Subcutaneous abdominal adipose tissue (tissue), 5 donors: ENCODE measurements around the gene ZBED2.
"Not testable (repeated sequence)": the region's sequence is repeated elsewhere in the genome, so short reads cannot be mapped to it uniquely, and the experiment has no call there.

Experiments
- H3K27ac ChIP-seq: one replicate; pipeline ENCODE4 v1.7.0; 2013; ENCODE audit warnings: low read depth, mild to moderate bottlenecking, inconsistent platforms, low read length, moderate library complexity
- H3K27me3 ChIP-seq, 5 donors: one replicate each; pipeline ENCODE4 v1.7.0; 2013; ENCODE audit warnings: low read length in 5 of 5, inconsistent platforms in 1 of 5; ENCODE audit not compliant: control insufficient read depth in 5 of 5, insufficient read depth in 4 of 5
- H3K36me3 ChIP-seq, 5 donors: one replicate each; pipeline ENCODE4 v1.7.0; 2013; ENCODE audit warnings: low read length in 5 of 5; ENCODE audit not compliant: control insufficient read depth in 5 of 5, insufficient read depth in 5 of 5
- H3K4me1 ChIP-seq, 5 donors: one replicate each; pipeline ENCODE4 v1.7.0; 2013; ENCODE audit warnings: low read length in 5 of 5, mild to moderate bottlenecking in 3 of 5, moderate library complexity in 1 of 5; ENCODE audit not compliant: control insufficient read depth in 5 of 5, insufficient read depth in 5 of 5
- H3K4me3 ChIP-seq, 5 donors: one replicate each; pipeline ENCODE4 v1.7.0; 2013; ENCODE audit warnings: low read length in 5 of 5, low read depth in 1 of 5
- H3K9ac ChIP-seq, 5 donors: one replicate each; pipeline ENCODE4 v1.7.0; 2013; ENCODE audit warnings: low read length in 5 of 5, mild to moderate bottlenecking in 4 of 5, moderate library complexity in 3 of 5
- H3K9me3 ChIP-seq, 5 donors: one replicate each; pipeline ENCODE4 v1.7.0; 2013; ENCODE audit warnings: low read length in 5 of 5; ENCODE audit not compliant: control insufficient read depth in 5 of 5
- donor health status: healthy.
- donor health status: healthy.
- donor health status: healthy.
- donor health status: healthy.
- donor health status: healthy.

ZBED2 gene, protein sequence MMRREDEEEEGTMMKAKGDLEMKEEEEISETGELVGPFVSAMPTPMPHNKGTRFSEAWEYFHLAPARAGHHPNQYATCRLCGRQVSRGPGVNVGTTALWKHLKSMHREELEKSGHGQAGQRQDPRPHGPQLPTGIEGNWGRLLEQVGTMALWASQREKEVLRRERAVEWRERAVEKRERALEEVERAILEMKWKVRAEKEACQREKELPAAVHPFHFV

DNA sequence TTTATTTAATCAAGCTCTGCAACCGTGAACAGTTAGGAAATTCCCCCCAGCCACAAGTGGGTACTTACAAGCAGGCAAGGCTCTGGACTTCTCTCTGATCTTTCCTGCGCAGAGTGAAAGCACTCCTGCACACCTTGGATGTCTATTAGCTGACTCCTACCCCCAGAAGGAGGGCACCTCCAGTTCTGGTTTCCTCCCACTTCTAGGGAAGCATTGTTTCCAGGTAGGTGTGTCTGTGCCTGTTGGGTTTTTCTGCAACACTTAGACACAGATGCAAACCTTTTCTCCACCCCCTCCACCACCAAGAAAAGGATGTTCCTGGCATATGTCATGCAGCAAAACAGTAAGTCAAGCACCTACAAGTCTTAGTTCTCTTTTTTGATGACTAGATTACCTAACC lies at the start of gene ZBED2:
TSS of gene ZBED2 (minus strand) at position 115 of the 400 bp plus-strand sequence. CDS start 1,145 bp downstream, outside the sequence.
- H3K9me3 ChIP-seq, result no peaks in the 10 kb centered on the region
- H3K36me3 ChIP-seq, result no peaks in the 10 kb centered on the region
- no peak within 1 kb of the TSS for H3K27ac ChIP-seq
- H3K4me3 ChIP-seq, result no peak within 1 kb of the TSS
- H3K27me3 ChIP-seq, result no peaks in the 10 kb centered on the region
- no peak within 1 kb of the TSS for H3K9ac ChIP-seq
- H3K4me1 ChIP-seq, result no peaks in the 10 kb centered on the region

DNA sequence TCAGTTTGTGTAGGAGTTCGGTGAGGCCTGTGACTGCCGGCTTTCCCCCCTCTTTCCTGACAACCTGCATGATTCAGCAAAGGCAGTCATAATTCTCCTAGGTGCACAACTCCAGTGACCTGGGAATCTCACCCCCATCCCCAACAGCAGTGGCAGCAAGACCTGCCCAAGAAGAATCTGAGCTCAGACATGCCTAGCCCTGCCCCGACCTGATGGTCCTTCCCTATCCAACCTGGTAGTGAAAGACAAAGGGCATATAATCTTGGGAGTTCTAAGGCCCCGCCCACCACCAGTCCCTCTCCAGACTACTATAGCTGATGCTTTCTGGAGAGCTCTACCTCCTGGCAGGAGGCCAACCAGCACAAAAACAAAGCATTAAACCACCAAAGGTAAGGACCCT lies 44.2 kb upstream of the ZBED2 start:
- no peak overlapping the region for H3K9ac ChIP-seq
- no peaks in the 10 kb centered on the region for H3K27me3 ChIP-seq
- no peaks in the 10 kb centered on the region for H3K9me3 ChIP-seq
- H3K4me3 ChIP-seq, result no peak overlapping the region
- no peaks in the 10 kb centered on the region for H3K4me1 ChIP-seq
- H3K27ac ChIP-seq, result no peak overlapping the region
- H3K36me3 ChIP-seq, result no peaks in the 10 kb centered on the region

DNA sequence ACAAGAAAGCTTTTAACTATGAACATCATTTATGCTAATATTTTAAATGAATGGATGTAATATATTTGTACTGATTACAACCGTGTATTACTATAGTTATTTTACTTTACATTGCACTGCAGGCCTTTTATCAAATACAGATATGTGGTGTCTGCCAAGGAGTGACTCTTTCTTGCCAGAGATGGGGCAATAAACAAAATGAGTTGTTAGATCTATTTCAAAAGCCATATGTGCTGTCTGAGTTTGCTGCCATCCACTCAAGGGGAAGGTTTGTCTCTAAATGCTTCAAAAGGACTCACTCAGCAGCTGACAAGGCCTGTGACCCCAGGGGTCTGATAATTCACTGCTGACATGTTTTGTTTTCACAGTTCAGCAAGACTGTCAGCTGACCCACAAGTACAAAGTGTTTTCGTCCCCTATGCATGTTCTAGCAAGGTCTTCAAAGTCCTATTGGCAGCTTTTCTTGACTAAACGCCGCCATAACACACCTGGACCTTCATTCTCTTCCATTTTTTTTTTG lies 41.3 kb upstream of the ZBED2 start:
- no peaks in the 10 kb centered on the region for H3K27me3 ChIP-seq
- H3K27ac ChIP-seq, result no peak overlapping the region
- no peak overlapping the region for H3K9ac ChIP-seq
- no peaks in the 10 kb centered on the region for H3K9me3 ChIP-seq
- H3K36me3 ChIP-seq, result no peaks in the 10 kb centered on the region
- no peak overlapping the region for H3K4me3 ChIP-seq
- no peaks in the 10 kb centered on the region for H3K4me1 ChIP-seq

DNA sequence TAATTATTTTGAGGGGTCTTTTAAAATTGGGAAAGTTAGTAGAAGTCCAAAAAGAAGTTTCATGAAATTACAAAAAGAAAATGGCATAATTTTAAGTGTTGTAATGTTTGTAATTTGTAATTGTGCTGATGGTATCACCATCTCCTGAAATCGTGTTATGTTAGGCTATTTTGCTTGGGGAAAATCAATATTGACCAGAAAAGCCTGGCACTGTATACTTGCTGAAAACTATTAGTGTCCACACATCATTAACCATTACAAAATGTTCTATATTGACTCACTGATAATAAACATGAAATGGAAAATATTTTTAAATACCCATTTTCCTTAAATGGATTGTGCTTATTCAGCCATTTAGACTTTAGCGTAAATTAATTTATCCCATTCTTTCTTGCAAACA lies 40.3 kb upstream of the ZBED2 start:
- H3K36me3 ChIP-seq, result no peaks in the 10 kb centered on the region
- no peaks in the 10 kb centered on the region for H3K27me3 ChIP-seq
- H3K4me3 ChIP-seq, result no peak overlapping the region
- no peaks in the 10 kb centered on the region for H3K9me3 ChIP-seq
- no peaks in the 10 kb centered on the region for H3K4me1 ChIP-seq
- H3K27ac ChIP-seq, result no peak overlapping the region
- H3K9ac ChIP-seq, result no peak overlapping the region

DNA sequence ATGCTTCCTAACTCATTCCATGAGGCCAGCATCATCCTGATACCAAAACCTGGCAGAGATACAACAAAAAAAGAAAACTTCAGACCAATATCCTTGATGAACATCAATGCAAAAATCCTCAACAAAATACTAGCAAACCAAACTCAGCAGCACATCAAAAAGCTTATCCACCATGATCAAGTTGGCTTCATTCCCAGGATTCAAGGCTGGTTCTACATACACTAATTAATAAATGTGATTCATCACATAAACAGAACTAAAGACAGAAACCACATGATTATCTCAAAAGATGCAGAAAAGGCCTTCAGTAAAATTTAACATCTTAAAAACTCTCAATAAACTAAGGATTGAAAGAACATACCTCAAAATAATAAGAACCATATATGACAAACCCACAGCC lies 35.5 kb upstream of the ZBED2 start:
- not testable (repeated sequence) for H3K36me3 ChIP-seq, H3K4me1 ChIP-seq, H3K9ac ChIP-seq, H3K9me3 ChIP-seq, H3K27ac ChIP-seq, H3K27me3 ChIP-seq, H3K4me3 ChIP-seq

DNA sequence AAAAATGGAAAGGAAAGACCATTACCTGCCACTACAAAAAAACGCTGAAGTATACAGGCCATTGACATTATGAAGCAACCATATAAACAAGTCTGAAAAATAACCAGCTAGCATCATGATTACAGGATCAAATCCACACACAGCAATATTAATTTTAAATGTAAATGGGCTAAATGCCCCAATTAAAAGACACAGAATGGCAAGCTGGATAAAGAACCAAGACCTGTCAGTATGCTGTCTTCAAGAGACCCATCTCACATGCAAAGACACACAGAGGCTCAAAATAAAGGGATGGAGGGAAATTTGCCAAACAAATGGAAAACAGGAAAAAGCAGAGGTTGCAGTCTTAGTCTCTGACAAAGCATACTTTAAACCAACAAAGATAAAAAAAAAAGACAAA lies 33.9 kb upstream of the ZBED2 start:
- not testable (repeated sequence) for H3K27ac ChIP-seq, H3K9ac ChIP-seq, H3K36me3 ChIP-seq, H3K4me3 ChIP-seq, H3K27me3 ChIP-seq, H3K4me1 ChIP-seq, H3K9me3 ChIP-seq

DNA sequence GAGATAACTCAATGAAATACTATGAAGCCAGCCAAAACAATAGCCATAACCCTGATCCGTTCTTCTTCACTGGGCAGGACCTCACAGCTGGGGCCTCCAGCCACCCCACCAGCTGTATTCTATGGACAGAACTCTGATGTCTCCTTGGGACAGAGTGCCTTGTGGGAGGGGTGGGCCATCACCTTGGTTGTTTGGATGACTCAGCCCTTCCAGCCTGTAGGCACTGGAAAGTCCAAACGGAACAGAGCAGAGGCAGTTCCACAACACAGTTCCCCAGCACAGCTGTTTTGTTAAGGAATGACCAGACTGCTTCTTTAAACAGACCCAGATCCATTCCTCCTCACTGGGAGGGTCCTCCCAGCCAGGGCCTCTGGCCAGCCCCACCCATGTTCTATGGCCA lies 31.9 kb upstream of the ZBED2 start:
- Histone ChIP-seq H3K9ac (no peak overlapping the region), H3K4me3 (no peak overlapping the region), H3K27me3 (no peaks in the 10 kb centered on the region), H3K9me3 (peaks cover 0 to 5% (median 2%) of the 10 kb centered on the region in 5 donors), H3K27ac (no peak overlapping the region), H3K36me3 (no peaks in the 10 kb centered on the region), H3K4me1 (no peaks in the 10 kb centered on the region)

DNA sequence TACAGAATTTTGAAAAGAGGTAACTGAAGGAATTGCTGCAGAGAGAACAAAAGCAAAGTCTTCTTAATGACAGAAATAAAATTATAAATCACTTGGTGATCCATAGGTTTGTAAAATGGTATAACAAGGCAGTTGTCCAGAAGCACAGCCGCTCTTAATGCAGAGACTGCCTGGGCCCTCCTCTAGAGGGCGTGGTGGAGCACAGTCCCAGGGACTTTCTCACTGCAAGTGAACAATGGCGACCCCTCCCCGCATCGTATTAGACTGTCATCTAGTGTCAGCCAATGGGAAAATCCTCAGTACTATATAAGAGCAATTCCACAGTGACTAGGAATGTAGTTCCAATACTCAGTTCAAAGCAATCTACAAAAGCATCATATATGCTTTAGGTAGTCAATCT lies 26.4 kb upstream of the ZBED2 start:
- no peaks in the 10 kb centered on the region for H3K4me1 ChIP-seq
- H3K27ac ChIP-seq, result no peak overlapping the region
- H3K27me3 ChIP-seq, result no peaks in the 10 kb centered on the region
- no peaks in the 10 kb centered on the region for H3K36me3 ChIP-seq
- H3K4me3 ChIP-seq, result no peak overlapping the region
- H3K9ac ChIP-seq, result no peak overlapping the region
- H3K9me3 ChIP-seq, result peaks cover 0 to 3% (median 0%) of the 10 kb centered on the region in 5 donors

DNA sequence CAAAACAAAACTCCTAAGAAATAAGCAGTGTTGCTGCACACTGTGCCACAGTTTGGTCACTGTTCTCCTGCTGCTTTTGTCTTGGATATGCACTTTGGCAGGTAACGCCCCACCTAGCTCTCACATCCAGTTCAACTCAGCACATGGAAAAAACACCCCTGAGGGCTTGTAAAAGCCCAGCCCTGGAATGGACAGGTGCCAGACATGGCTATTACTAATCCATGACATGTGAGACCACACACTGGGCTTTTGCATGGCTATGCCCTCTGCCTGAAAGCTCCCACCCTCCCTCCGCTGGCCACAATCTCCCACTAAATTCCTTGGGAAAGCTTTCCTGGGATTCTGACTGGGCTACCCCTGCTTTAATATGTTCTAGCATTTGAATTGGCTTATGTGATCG lies 24.7 kb upstream of the ZBED2 start:
- no peak overlapping the region for H3K9ac ChIP-seq

DNA sequence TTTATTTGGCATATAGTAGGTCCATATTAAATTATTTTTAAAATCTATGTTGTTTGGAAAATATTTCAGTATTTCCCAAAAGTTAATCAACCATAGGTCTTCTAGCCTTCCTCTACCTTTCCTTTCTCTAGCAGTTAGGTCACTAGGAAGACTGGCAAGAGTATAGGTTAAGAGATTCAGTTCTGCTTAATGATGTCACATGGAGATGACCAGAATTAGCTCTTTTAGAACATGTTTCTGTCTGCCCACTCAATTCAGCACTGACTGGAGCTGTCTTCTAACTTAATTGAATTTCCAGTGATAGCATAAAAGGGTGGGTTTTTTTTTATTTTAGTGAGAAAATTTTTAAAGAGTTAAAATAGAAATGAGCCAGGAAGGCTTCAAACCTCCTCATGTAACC lies 23.8 kb upstream of the ZBED2 start:
- H3K4me1 ChIP-seq, result no peaks in the 10 kb centered on the region
- peaks cover 0 to 3% (median 0%) of the 10 kb centered on the region in 5 donors for H3K9me3 ChIP-seq
- no peaks in the 10 kb centered on the region for H3K27me3 ChIP-seq
- H3K36me3 ChIP-seq, result no peaks in the 10 kb centered on the region
- H3K9ac ChIP-seq, result no peak overlapping the region
- no peak overlapping the region for H3K27ac ChIP-seq
- no peak overlapping the region for H3K4me3 ChIP-seq

More for the DNA sequence above, 24.7 kb upstream of the ZBED2 start:
- Histone ChIP-seq H3K9me3 (peaks cover 0 to 3% (median 0%) of the 10 kb centered on the region in 5 donors), H3K4me3 (no peak overlapping the region), H3K36me3 (no peaks in the 10 kb centered on the region), H3K4me1 (no peaks in the 10 kb centered on the region), H3K27me3 (no peaks in the 10 kb centered on the region), H3K27ac (no peak overlapping the region)
